ENCODE measurements around the gene ABCG2. TPM values are rescaled to one million over a fixed set of nuclear protein-coding genes. Genes with fewer than 3 reads are reported as not detected.

ABCG2 gene
- total RNA-seq, 1 experiment from 2014 or later, result 3.8 TPM

GRCh38 chr4:88040707-88041106, 117.7 kb downstream of the ABCG2 start (continued):
- TF ChIP-seq AR (CRISPR knock-in tag; IDR thresholded peaks at IDR 0.05), result no peak

Other genes starting within 250 kb of the ABCG2 start
- gene SPP1, start 182.9 kb downstream of the ABCG2 start, total RNA-seq (2021), result 24.5 to 56.6 TPM (median 31.8 TPM) in 3 replicates
- gene PKD2, start 151.0 kb downstream of the ABCG2 start, total RNA-seq (2021), result 21.4 to 27.0 TPM (median 25.5 TPM) in 3 replicates
- 13.4 to 17.0 TPM (median 14.1 TPM) in 3 replicates for gene PPM1K, start 125.9 kb upstream of the ABCG2 start, total RNA-seq (2021)
- gene HERC6, start 220.2 kb upstream of the ABCG2 start, total RNA-seq (2021), result 4.1 to 6.7 TPM (median 6.1 TPM) in 3 replicates

Data from WTC11 (cell line).